Neural progenitor cell (in vitro differentiated cells): Measurements from ENCODE around the gene MACROD1.

Experiments
- CTCF ChIP-seq: fragments of 200-600 bp; sonication (generic); IDR thresholded peaks from 2 replicates; pipeline ENCODE4 v1.5.1; 2017; ENCODE audit warnings: antibody characterized with exemption, mild to moderate bottlenecking
- EZH2phosphoT487 ChIP-seq: fragments of 200-600 bp; sonication (generic); IDR thresholded peaks from 2 replicates; pipeline ENCODE4 v1.6.1; 2017; ENCODE audit warnings: antibody characterized with exemption

- TF ChIP-seq CTCF (no peak), EZH2phosphoT487 (no peak)
These were observed 144.2 kb downstream of the MACROD1 start for GRCh38 chr11:64021757-64022093.
